CD14-positive monocyte (primary cell): ENCODE data around the gene ATP1A3. TPM values are rescaled to one million over a fixed set of nuclear protein-coding genes. Genes with fewer than 3 reads are reported as not detected.

Experiments
- DNase-seq, 3 donors: peaks; one replicate each; pipeline ENCODE4 v3.0.0-alpha.2; 2011 to 2022
- H2AFZ ChIP-seq: 2 replicates; pipeline ENCODE4 v1.6.0; 2012; ENCODE audit warnings: mild to moderate bottlenecking, low read depth, low read length, inconsistent platforms; ENCODE audit not compliant: insufficient read depth, poor library complexity, severe bottlenecking
- H3K27ac ChIP-seq, 2 donors: 1 replicate in 1 of 2; 2 replicates in 1 of 2; pipeline ENCODE4 v1.5.1; 2012 to 2013; ENCODE audit warnings: low read length in 2 of 2, control low read depth in 1 of 2, inconsistent platforms in 1 of 2, low read depth in 1 of 2, mild to moderate bottlenecking in 1 of 2
- H3K27me3 ChIP-seq, 2 donors: one replicate each; pipeline versions ENCODE4 v1.6.0 to v1.6.1; 2011 to 2013; ENCODE audit warnings: low read length in 2 of 2; ENCODE audit not compliant: control insufficient read depth in 2 of 2, insufficient read depth in 2 of 2
- H3K36me3 ChIP-seq, 2 donors: replicated peaks in 1 of 2; 1 replicate in 1 of 2; 2 replicates in 1 of 2; pipeline versions ENCODE4 v1.5.1 to v1.6.1; 2012 to 2013; ENCODE audit warnings: low read length in 2 of 2, control low read depth in 1 of 2, inconsistent platforms in 1 of 2, mild to moderate bottlenecking in 1 of 2; ENCODE audit not compliant: insufficient read depth in 2 of 2, control insufficient read depth in 1 of 2
- H3K4me1 ChIP-seq, 2 donors: 1 replicate in 1 of 2; 2 replicates in 1 of 2; pipeline versions ENCODE4 v1.5.1 to v1.6.1; 2012 to 2013; ENCODE audit warnings: low read length in 2 of 2, control low read depth in 1 of 2, inconsistent platforms in 1 of 2, mild to moderate bottlenecking in 1 of 2, moderate library complexity in 1 of 2; ENCODE audit not compliant: insufficient read depth in 2 of 2, control insufficient read depth in 1 of 2
- H3K4me2 ChIP-seq: replicated peaks from 2 replicates; pipeline ENCODE3; 2012; ENCODE audit warnings: low read length, moderate library complexity, mild to moderate bottlenecking; ENCODE audit not compliant: poor library complexity, severe bottlenecking; ENCODE audit errors: extremely low read depth
- H3K4me3 ChIP-seq, 3 experiments: fragments of 200-600 bp in 1 of 3; sonication (generic) in 1 of 3; replicated peaks in 1 of 3; 1 replicate in 2 of 3; 2 replicates in 1 of 3; pipeline ENCODE4 v1.5.1; 2011 to 2013; ENCODE audit warnings: low read length in 3 of 3, mild to moderate bottlenecking in 3 of 3, control low read depth in 2 of 3, low read depth in 2 of 3, inconsistent platforms in 1 of 3, moderate library complexity in 1 of 3
- H3K79me2 ChIP-seq: 2 replicates; pipeline ENCODE4 v1.6.0; 2012; ENCODE audit warnings: mild to moderate bottlenecking, control low read depth, inconsistent platforms, low read length, moderate library complexity; ENCODE audit not compliant: insufficient read depth
- H3K9ac ChIP-seq: 2 replicates; pipeline ENCODE4 v1.6.0; 2017; ENCODE audit warnings: low read length, mild to moderate bottlenecking; ENCODE audit not compliant: insufficient read depth, poor library complexity, severe bottlenecking
- H3K9me3 ChIP-seq, 2 donors: replicated peaks in 1 of 2; 1 replicate in 1 of 2; 2 replicates in 1 of 2; pipeline versions ENCODE4 v1.5.1 to v1.6.1; 2012 to 2013; ENCODE audit warnings: low read length in 2 of 2, control low read depth in 1 of 2; ENCODE audit not compliant: control insufficient read depth in 1 of 2, insufficient read depth in 1 of 2
- H4K20me1 ChIP-seq: 2 replicates; pipeline ENCODE4 v1.6.0; 2012; ENCODE audit warnings: mild to moderate bottlenecking, low read length, control low read depth, moderate library complexity; ENCODE audit not compliant: insufficient read depth
- H3K27ac Mint-ChIP-seq, 7 donors: one replicate each; pipeline ENCODE4 v1.8.0; 2020; ENCODE audit warnings: mild to moderate bottlenecking in 7 of 7, mixed read lengths in 7 of 7, moderate library complexity in 6 of 7, inconsistent platforms in 2 of 7
- H3K27me3 Mint-ChIP-seq, 3 donors: one replicate each; pipeline ENCODE4 v1.8.0; 2021 to 2022; ENCODE audit warnings: low read depth in 3 of 3, mild to moderate bottlenecking in 3 of 3, mixed read lengths in 3 of 3, moderate library complexity in 3 of 3, inconsistent platforms in 1 of 3
- H3K36me3 Mint-ChIP-seq, 2 donors: one replicate each; pipeline ENCODE4 v1.8.0; 2020; ENCODE audit warnings: mixed read lengths in 2 of 2, inconsistent platforms in 1 of 2, mild to moderate bottlenecking in 1 of 2
- H3K4me1 Mint-ChIP-seq: one replicate; pipeline ENCODE4 v1.8.0; 2020; ENCODE audit warnings: mild to moderate bottlenecking, mixed read lengths
- H3K4me3 Mint-ChIP-seq, 2 donors: one replicate each; pipeline ENCODE4 v1.8.0; 2020; ENCODE audit warnings: mild to moderate bottlenecking in 2 of 2, mixed read lengths in 2 of 2, moderate library complexity in 1 of 2
- H3K9me3 Mint-ChIP-seq, 7 donors: one replicate each; pipeline ENCODE4 v1.8.0; 2020 to 2022; ENCODE audit warnings: mixed read lengths in 7 of 7, mild to moderate bottlenecking in 6 of 7, moderate library complexity in 6 of 7, inconsistent platforms in 2 of 7
- CTCF ChIP-seq: fragments of 200-600 bp; IDR thresholded peaks from one replicate; pipeline ENCODE4 v1.8.0; 2022; ENCODE audit warnings: antibody characterized with exemption, mild to moderate bottlenecking
- WGBS: methylation state at CpG from one replicate; pipeline ENCODE4 v1.1.5; 2013; ENCODE audit warnings: missing lambda C conversion rate; ENCODE audit not compliant: insufficient coverage; 5-methylcytosine and 5-hydroxymethylcytosine counted together
- intact Hi-C, 2 donors: fragments of 100-400 bp; cut with micrococcal nuclease; formaldehyde crosslinking; loops; one replicate each; pipeline versions ENCODE4 v1.15.0 to v1.15.1; 2023
- polyA plus RNA-seq, 3 donors: library from polyadenylated mRNA; depleted of rRNA in 1 of 3; unstranded in 2 of 3; stranded (reverse) in 1 of 3; fragments of 300-500 nt in 2 of 3; fragments of >200 nt in 1 of 3; fragmentation: Illumina TruSeq in 2 of 3; gene quantifications; 1 replicate in 2 of 3; 2 replicates in 1 of 3; pipeline ENCODE4 v1.2.3, GENCODE V29; 2012 to 2021

ATP1A3 gene
- polyA plus RNA-seq, 3 donors: 0.07 to 0.10 TPM; not detected in 1

DNA sequence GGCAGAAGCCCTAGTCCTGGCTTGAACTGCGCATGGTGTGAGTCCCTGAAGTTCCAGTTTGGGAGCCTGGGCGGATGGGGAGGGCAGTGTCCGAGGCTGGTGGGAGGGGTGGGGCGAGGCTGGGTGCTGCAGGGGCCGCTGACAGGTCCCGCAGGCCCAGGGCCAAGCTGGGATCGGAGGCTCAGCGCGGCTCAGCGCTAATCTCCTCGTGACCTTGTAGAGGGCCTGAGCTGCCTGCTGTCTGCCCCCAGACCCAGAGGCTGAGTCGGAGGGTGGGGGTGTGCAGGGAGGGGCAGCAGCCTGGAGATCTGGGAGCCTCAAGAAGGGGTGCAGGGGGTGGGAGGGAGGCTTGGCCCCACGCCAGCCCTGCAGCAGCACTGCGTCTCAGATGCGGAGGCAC, 3.0 kb downstream of the ATP1A3 start:
- Histone ChIP-seq H3K27ac (no peak overlapping the region), H3K4me3 (no peak overlapping the region), H3K9ac (no peak overlapping the region), H3K79me2 (no peaks in the 10 kb centered on the region), H4K20me1 (no peaks in the 10 kb centered on the region), H3K9me3 (no peaks in the 10 kb centered on the region), H3K36me3 (no peaks in the 10 kb centered on the region), H3K4me2 (no peak overlapping the region), H3K4me1 (peaks cover 4 to 13% of the 10 kb centered on the region in 2 donors), H2AFZ (no peak overlapping the region), H3K27me3 (peaks cover 4 to 29% of the 10 kb centered on the region in 2 donors)
- H3K36me3 Mint-ChIP-seq: no peaks in the 10 kb centered on the region
- intact Hi-C loops: no loop called here
- H3K4me1 Mint-ChIP-seq: peaks cover 7% of the 10 kb centered on the region
- peaks cover 0 to 5% (median 0%) of the 10 kb centered on the region in 7 donors for H3K9me3 Mint-ChIP-seq
- no peak overlapping the region for H3K27ac Mint-ChIP-seq
- no peak for TF ChIP-seq CTCF
- no peak overlapping the region for H3K4me3 Mint-ChIP-seq
- H3K27me3 Mint-ChIP-seq: peaks cover 23 to 36% (median 25%) of the 10 kb centered on the region in 3 donors
- no peak for DNase-seq
- WGBS: 87% methylated on average over 14 of the region's 15 CpGs

GRCh38 chr19:41990615-41991014, 3.4 kb downstream of the ATP1A3 start:
- intact Hi-C loops: no loop called here
- no peak overlapping the region for H3K27ac ChIP-seq
- H3K4me3 ChIP-seq: no peak overlapping the region
- H3K4me1 ChIP-seq: peaks cover 4 to 13% of the 10 kb centered on the region in 2 donors
- H3K27ac Mint-ChIP-seq: no peak overlapping the region
- no peaks in the 10 kb centered on the region for H4K20me1 ChIP-seq
- TF ChIP-seq CTCF: no peak
- H3K36me3 ChIP-seq: no peaks in the 10 kb centered on the region
- peaks cover 19 to 32% (median 20%) of the 10 kb centered on the region in 3 donors for H3K27me3 Mint-ChIP-seq
- no peak overlapping the region for H3K4me2 ChIP-seq
- no peak overlapping the region for H2AFZ ChIP-seq
- no peaks in the 10 kb centered on the region for H3K9me3 ChIP-seq
- no peak overlapping the region for H3K9ac ChIP-seq
- no peak for DNase-seq
- no peaks in the 10 kb centered on the region for H3K36me3 Mint-ChIP-seq
- H3K79me2 ChIP-seq: no peaks in the 10 kb centered on the region
- peaks cover 4 to 26% of the 10 kb centered on the region in 2 donors for H3K27me3 ChIP-seq
- WGBS: 100% methylated on average over 2 of the region's 2 CpGs
- peaks cover 7% of the 10 kb centered on the region for H3K4me1 Mint-ChIP-seq
- H3K9me3 Mint-ChIP-seq: peaks cover 0 to 5% (median 0%) of the 10 kb centered on the region in 7 donors
- no peak overlapping the region for H3K4me3 Mint-ChIP-seq
